Activated gamma-delta T cell (primary cell): ENCODE data around the gene TRAM2.

ENCODE experiments used
- DNase-seq: peaks from one replicate; lab custom pipeline; 2025; lab: John Stamatoyannopoulos, UW

The TRAM2 gene

DNA sequence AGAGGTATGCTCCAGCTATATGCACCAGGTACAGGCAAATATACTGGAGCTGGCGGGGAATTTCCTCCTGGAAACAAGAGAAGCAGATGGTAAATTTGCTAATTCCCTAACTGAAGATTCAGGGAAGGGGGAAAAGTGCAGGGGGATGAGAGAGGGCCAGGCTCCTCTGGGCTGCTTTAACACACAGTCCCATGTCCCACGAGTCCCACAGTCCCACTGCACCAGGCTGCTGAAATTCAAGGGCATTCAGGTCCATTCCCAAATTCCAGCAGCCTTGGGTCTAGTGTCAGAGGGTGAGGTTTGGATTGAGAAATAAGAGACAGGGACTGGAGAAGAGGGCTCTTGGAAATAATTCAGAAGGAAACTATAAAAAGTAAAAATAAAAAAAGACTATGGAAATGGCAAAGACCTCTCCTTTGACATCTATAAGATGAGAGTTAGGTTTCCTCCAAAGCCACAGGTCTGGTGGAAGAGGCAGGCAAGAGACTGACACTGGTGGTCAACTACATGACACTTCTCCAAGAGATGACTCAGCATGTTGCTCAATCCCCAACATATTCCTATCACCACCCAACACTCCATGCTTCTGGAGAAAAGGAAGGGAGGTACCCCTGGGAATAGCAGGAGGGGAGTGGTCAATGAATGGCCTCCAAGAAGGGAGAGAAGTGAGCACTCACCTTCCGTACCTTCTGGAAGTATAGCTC lies 69.2 kb downstream of the TRAM2 start:
- DNase-seq = no peak

- DNase-seq = no peak
These were observed 70.4 kb downstream of the TRAM2 start for GRCh38 chr6:52506476-52506875.

GRCh38 chr6:52505726-52506409 lies 71.0 kb downstream of the TRAM2 start:
- no peak for DNase-seq

- no peak for DNase-seq
These were observed 72.1 kb downstream of the TRAM2 start for GRCh38 chr6:52504782-52505136.

DNA sequence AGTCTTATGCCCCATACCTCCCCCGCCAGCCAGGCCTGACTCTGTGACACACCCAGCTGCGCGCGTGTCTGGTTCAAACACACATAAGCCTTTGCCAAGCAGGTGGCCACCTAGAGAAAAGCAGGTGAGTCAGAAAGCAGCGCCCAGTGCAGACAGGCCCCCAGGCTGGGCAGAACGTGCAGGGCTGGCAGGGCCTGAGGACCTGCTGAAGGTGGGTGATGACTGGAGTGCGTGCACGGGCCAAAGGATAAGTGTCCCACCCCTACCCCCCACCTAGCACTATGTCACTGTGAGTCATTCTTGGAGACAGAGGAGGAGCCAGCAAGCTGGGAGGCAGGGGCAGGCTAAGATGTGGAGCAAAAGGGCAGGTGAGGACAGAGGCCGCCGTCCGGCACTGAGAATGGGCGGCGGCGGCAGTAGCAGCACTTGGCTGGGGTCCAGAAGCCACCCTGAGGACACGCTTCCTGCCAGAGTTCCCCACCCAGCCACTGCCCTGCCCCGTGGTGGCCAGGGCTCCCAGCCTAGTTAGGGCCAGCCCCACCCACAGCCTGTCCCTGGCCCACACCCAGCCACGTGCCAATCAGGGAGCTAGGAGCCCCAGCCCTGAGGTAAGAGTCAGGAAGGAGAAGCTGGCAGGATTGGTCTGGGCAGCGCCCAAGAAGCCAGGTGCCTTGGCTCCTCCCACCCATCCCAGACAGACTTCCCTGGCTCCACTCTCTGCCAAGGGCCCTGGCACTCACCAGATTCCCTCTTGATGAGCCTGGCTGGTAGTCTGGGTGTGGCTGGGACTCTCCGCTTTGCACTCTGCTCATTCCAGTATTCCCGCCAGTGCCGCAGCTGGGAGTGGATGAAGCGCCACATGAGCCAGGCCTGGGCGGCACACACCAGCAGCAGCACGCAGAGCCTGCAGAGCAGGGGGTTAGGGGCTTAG lies 72.7 kb downstream of the TRAM2 start:
- DNase-seq = no peak

DNA sequence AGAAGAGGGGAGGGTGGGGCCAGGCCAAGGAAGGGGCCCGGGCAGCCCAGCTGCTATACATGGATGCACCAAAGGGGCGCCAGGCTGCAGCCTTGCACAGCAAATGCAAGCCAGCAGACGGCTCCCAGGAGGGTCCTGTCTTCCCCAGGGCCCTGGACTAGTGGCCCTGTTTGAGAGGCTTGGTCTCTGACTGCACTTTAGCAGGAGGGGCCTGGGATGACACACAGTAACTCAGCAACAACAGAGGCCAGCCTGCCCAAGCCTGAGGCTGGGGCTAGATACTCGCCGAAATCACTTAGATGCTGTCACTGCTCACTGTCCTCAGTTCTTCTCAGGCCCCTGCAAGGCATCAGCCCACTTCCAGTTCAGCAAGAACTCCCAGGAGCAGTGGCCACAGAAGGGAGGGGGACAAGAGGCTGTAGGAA lies 73.5 kb downstream of the TRAM2 start:
- DNase-seq = no peak

DNA sequence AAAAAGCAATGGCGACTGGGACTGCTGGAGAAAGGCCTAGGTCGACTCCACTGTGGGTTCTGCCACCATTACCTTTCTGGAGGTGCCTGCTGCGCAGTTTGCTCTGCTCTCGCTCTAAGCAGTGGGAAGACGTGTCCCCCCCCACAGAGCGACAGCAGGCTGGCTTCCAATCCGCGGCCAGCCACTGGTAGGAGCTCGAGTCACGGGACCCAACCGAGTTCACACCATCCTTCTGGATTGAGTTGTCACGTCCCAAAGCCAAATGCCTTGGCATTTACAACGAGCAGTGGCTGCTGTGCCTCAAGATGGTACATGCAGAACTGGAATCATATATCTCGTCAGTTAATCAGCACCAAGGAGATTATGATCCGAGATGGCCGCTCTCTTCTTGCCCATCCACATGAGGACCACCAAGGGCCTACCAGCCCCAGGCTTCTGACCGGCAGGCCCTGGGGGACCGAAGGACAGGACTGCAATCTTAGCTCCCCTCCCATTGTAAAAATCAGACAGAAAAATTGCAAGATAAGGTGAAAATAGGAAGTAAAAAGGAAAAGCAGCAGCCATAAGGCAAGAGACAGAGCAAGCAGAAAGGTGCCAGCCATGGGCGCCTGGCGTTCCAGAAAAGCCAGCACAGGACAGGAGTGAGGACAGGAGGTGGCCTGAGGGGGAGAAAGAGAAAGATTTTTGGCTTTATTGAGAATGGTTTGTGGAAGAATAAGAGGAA lies 74.4 kb downstream of the TRAM2 start:
- no peak for DNase-seq

DNA sequence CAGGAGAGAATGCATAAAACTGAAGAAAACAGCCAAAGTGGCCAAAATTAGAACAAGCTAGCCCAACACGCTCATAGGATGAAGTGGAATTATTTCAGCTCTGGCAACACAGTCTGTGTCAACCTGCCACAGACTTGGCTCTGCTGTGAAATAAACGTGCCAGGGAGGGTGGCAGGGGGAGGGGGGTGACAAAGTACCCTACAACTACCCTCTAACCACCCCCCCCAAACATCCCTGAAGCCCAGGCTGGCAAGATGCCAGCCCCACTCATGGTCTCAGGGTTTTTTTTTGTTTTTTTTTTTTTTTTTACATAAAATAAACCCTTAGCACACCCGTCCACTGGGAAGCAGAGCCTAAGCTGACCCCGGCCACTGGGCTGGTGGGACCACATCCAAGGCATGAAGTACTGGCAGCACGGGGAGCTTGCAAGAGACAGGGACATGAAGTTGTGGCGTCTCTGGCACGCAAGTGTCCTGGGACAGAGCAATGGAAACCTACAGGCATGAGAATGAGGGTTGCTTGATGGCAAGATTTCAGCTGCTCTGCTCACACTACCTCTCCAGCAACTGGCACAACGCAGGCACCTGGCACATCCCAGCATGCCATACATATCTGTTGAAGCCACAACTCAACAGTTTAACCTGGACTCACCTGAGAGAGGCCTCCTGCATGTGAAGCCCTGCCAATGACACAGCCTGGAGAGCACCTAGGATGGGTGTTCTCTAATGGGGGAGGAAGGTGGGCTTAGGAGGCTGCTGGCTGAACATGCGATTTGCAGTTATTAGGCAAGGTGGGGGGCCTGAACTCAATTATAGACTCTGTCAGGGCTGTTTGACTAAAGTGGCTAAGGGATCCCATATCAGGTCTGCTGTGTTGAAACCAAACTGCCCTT lies 76.4 kb downstream of the TRAM2 start:
- no peak for DNase-seq

- no peak for DNase-seq
These were observed 77.1 kb downstream of the TRAM2 start for GRCh38 chr6:52499681-52500236.

DNA sequence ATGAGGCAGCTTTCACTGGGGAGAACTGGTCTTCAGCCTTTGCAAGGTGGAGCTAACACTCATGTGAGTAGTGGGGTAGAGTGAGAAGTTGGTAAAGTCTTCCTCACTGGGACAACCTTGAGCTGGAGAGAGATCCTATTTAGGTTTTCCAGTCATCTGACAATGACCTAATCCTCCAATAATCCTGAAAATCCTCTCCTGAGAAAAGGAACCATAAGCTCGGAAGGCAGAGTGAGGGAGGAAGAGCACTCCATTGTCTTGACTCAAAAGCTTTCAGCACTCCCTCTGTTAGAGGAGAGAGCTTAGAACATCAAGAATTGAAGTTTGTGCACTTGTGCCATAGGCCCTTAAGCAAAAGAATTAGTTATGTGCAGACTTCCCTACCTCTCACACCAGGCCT lies 77.8 kb downstream of the TRAM2 start:
- no peak for DNase-seq

- DNase-seq = no peak
These were observed 78.3 kb downstream of the TRAM2 start for GRCh38 chr6:52498538-52499017.

DNA sequence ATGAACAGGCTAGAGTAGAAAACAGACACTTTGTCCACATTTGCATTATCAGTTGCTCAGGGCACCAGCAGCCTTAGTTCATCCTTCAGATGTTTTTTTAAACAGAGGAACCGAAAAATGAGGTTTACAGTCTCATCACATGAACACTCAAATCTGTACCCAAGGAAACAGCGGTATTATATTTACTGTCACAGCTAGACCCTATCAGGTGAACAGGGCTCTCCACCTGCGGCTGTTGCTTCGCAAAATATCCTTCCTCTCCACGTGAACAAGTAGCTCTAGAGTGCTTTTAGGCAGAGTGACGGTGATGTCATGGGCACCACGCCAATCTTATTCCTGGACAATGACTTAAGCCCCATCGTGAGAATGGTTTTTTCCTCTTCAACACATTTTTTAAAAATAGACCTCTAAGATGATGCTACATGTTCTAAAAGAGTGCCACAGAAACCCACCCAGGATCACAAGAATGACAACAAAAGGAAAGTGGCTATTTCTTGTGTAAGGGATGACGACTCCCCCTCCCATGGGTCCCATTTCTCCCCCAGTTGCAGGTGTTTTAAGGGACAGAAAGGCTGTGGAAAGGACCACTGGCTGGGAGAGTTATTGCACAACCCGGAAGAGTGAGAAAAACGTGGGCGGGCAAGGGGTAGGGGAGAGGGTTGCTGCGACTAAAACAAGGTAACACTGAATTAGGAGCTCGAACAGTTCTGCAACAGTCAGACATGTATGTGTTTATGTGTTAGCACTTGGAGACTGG lies 79.0 kb downstream of the TRAM2 start:
- no peak for DNase-seq

GRCh38 chr6:52496631-52497030 lies 80.2 kb downstream of the TRAM2 start:
- DNase-seq = no peak

- no peak for DNase-seq
These were observed 80.9 kb downstream of the TRAM2 start for GRCh38 chr6:52495922-52496321.

DNA sequence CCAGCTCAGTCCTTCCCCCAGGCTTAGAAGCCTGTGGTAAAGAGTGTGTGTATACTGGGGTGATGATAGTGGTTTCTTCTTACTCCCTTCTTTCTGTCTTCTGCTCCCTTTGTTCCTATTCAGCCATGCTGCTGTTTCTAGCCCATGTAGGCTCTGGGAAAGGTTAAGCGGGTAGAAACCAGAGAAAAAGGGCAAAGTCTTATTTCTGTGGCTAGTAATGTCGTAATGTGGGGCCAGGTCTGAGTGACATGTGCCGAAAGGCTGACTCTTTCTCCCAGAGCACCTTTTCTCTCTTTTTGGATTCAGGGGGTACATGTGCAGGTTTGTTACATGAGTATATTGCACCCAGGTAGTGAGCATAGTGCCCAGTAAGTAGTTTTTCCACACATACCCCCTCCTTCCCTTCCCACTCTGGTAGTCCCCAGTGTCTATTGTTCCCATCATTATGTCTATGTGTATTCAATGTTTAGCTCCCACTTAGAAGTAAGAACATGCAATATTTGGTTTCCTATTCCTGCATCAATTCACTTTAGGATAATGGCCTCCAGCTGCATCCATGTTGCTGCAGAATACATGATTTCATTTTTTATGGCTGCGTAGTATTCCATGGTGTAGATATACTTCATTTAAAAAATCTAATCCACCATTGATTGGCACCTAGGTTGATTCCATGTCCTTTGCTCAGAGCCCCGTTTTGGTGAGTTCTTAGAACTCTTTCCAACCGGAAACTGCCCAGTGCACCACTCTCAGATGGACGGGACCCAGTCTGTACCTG lies 82.4 kb downstream of the TRAM2 start:
- no peak for DNase-seq

DNA sequence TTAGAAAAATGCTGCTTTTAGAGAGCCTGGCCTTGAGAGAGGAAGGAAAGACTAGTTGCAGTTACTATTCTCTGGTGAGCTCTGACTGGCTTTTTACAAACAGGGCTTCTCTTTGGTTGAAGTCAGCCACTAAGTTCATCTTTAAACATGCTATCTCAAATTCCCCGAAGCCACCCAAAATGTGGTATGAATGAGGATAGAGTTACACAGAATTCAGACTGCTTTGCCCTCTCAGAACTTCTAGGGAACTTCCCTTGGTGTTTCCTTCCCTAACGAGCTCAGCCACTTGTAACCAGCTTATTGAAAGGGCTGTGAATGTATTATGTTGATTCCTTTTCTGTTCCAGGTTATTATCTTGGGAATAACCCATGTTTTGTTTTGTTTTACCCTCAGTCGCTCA lies 83.2 kb downstream of the TRAM2 start:
- DNase-seq = no peak

GRCh38 chr6:52491203-52492069 lies 85.4 kb downstream of the TRAM2 start:
- DNase-seq = no peak

GRCh38 chr6:52489881-52490280 lies 87.0 kb downstream of the TRAM2 start:
- DNase-seq = no peak
